ENCODE results near the gene UBE4B.
"Not testable (repeated sequence)": the region's sequence is repeated elsewhere in the genome, so short reads cannot be mapped to it uniquely, and the experiment has no call there.

GRCh38 chr1:10020678-10021077 is 12.1 kb upstream of the UBE4B start:
- not testable (repeated sequence) for TF ChIP-seq CTCF (IDR thresholded peaks at IDR 0.05; ENCODE audit: borderline replicate concordance, extremely low read depth, low read length, poor library complexity, severe bottlenecking); EZH2 (IDR thresholded peaks at IDR 0.05; ENCODE audit: borderline replicate concordance, low read depth, low read length, severe bottlenecking)

Measured in DND-41 (cell line).